Activated T-cell treated with anti-CD3 and anti-CD28 coated beads for 48 hours (primary cell): Measurements from ENCODE around the gene TIMM22.

Experiments used
- DNase-seq: peaks from one replicate; pipeline ENCODE4 v3.0.0-alpha.2; 2020; ENCODE audit warnings: low read depth

Gene TIMM22

DNA sequence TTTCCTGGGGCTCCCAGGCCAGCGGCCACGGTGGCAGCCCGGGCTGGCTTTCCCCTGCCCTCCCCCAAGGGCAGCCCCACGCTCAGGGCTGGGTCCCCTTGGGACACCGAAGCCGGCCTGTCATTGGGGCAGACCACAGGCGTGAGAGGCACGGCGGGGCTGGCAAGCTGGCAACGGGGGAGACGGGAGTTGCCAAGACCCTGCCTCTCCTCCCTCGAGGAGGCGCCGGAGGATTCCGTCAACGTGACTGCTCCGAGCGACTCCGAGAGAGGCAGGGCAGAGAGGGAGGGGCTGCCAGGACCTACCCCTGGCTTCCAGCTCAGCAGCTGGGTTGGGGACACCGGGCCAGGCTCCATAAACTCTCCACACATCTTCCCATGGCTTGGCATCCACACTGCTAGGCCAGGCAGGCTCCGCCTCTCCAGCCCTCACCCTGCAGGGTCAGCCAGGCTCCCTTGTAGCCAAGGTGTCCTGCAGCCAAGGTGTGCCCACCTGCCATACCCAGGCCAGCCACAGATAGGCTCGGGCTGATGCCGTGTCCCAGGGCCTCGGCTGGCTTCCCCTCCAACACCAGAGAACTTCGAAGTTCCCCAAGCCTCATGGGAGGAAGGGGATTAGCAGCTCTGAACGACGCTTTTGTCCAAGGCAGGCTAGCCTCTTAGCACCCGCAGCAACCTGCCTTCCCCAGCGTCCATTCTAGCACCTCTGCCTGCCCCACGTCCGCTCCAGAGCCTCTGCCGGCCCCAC lies 25.5 kb downstream of the TIMM22 start:
- no peak for DNase-seq

DNA sequence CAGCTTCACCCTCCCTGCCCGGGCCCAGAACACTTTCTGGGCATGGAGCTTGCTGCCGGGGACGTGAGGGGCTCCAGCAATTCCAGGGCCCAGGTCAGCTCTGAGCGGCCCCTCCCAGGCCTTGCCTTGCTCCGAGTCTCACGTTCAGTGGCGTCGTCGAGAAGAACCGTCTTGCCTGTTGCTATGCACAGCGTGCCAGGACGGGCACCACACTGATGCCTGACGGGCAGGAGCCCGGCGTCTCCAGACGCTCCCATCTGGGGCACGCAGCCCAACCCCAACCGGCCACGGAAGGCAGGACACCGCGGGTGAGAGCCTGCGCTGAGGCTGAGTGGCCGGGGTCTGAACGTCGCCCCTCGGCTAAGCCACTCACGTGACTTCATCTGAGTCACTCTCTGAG lies 27.1 kb downstream of the TIMM22 start:
- DNase-seq = no peak

DNA sequence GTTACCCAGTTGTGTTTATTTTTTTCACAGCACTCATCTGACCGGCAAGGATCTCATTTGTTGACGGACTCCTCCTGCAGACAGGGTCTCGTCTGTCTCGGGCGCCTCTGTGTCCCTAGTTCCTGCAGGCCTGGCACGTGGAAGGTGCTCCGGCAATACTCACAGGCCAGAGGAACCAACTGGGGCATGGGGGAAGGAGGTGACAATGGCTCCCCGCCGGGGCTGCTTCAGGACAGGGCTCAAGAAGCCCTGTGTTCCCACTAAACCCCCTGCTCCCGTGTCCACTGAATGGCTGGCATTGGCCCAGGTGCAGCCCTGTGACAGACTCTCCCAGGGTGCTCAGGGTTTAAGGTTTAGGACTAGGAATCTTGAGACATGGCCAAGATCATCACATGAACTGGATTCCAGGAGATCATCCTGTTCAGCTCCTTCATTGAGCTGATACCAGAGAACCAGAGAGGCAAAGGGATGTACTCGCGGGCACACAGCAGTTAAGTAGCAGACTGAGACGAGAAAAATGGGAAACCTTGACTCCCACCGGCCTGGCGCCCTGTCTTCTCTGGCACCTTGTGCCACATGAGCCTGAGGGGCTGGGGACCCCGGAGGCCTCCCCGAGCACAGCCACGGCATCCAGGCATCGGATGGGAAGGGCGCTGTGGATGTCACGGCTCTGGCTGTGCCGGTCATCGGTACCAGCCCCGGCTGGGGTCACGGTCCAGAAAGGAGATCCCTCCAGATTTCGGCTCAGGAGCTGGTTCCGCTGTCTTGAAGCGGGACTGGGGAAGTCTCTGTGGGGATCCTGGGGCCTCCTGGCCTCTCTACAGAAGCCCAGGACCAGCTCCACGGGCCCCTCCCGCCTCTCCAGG lies 29.0 kb downstream of the TIMM22 start:
- no peak for DNase-seq

DNA sequence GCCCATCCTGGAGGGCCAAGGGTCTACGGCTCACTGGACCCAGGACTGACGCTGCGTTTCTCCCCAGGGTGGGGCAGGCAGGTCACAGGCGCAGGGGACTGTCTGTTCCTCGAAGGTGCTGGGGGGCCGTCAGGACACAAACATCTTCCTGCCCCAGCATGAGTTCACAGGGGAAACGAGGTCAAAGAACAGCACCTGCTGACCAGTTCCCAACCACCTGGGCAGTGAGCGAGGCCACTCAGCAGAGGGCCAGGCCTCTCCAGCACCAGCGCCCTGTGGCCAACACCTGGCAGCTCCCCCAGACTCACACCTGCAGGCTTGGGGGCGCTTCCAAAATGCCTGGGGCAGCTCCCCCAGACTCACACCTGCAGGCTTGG lies 29.7 kb downstream of the TIMM22 start:
- DNase-seq = no peak

DNA sequence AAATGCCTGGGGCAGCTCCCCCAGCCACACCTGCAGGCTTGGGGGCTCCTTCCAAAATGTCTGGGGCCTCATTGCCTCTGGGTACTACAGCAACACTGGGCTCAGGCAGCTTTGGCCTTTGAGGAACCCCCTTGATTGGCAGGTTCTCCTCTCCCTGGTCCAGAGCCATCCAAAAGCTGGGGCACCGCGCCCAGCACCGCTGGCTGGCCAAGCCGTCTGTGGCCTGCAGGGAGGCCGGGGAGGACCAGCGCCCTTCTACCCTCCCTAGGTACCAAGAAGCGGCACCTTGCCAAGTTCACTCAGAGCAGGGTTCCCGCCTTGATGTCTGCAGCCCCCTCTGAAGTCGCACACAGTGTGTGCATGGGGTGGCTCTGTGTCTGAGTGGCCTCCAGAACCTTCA lies 30.1 kb downstream of the TIMM22 start:
- no peak for DNase-seq

DNA sequence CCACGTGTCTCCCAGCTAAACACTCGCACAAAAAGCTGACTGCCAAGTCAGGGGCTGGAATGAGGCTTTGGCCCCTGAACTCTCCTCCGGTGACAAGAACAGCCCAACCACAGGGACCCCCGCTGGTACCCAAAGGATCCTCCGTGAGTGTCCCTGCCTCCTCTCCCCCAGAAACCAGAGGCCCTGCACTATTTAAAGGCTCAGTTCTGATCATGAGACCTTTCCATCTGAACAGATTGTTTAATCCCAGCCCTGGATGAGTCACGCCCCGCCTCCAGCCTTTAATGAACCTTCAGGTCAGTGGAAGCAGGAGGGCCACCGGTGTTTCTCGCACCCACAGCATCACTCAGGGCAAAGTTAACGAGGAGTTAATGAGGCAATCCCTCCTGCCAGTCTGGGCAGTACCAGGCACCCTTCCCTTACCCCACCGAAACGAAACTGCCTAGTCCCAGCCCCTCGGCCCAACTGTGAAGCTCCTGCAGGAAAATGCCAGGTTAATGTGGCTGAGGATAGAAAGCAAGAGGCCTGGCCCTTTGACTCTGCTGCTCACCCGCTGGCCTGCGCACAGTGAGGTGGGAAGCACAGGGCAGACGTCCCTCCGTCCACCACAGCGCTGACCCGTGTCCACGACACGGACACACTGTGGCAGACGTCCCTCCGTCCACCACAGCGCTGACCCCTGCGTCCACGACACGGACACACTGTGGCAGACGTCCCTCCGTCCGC lies 32.4 kb downstream of the TIMM22 start:
- DNase-seq = no peak

DNA sequence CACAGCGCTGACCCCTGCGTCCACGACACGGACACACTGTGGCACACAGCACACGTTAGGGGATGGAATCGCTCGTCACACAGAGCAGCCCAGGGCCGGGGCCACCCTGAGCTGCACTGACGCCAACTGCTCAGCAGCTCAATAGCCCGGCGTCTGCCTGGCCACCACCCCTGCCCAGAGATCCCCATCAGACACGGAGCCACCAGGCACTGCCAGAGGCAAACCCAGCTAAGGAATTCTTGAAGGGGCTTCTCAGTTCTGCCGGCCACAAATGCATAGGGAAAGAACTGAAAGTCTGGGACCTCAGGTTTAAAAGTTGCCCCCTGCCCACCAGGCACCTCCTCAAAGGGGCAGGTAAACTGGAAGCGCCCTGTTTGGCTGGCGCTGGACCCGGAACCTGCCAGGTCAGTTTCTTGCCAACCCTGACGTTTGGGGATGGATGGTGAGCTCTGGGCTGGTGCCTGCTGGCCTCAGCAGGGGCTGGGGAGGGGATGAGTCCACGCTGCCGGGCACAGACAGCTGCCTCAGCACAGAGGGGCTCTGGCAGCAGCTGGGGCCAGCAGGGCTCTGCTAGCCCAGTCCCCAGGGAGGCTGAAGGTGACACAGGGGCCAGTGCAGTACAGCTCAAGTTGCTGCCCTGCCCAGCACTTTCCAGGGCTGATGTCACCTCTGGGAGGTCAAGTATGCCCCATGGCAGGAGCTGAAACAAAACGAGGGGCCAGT lies 33.2 kb downstream of the TIMM22 start:
- no peak for DNase-seq

DNA sequence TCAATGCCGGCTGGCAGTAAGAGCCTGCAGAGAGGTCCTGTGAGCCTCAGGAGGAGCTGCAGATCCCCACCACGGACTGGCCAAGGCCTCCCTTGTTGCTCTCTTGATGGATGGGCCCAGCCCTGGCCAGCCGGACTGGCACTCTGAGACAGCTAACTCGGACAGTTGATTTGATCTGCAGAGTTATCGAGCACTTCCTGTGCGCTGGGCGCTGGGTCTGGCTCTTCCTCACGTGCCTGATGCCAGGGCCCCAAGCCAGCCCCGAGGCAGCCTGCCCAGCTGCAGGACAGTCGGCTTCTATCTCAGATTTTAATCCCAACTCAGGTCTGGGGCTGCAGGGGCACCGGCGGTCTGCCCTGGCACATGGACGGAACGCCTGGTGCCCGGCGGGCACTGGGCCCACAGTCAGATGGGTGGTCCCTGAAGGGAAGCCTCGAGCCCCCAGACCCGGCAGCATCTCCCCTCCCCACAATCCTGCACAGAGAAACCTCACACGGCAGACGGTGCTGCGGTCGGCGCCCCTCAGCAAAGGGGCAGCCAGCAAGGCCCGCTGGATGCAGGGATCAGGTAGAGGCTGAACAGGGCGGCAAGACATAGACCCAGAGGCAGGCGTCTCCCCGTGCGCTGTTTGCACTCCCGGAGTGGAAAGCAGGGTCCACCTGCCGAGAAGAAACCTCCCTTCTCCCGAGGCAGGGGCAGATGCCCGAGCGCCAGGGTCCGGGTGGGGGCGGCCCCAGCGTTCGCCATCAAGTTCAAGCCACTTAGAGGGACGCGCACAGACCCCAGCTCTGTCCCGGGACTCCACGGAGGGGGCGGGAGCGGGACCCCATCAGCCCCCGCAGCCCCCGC lies 34.0 kb downstream of the TIMM22 start:
- DNase-seq = no peak

DNA sequence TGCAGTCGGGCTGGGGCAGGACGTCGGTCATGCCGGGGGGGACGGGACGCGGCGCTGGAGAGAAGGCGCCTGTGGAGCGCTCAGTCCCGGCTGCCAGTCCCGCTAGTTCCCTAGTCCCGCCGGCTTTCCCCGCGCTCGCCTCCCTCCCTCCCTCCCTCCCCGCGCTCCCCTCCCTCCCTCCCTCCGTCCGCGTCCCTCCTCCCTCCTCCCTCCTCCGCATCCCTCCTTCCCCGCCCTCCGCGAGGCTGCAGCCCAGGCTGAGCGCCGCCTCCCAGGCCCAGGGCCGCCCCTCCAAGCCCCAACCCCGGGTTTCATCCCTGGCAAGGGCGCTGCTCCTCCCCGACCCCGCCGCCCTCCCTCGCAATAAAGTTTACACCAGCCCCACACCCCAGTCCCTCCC lies 34.8 kb downstream of the TIMM22 start:
- no peak for DNase-seq

DNA sequence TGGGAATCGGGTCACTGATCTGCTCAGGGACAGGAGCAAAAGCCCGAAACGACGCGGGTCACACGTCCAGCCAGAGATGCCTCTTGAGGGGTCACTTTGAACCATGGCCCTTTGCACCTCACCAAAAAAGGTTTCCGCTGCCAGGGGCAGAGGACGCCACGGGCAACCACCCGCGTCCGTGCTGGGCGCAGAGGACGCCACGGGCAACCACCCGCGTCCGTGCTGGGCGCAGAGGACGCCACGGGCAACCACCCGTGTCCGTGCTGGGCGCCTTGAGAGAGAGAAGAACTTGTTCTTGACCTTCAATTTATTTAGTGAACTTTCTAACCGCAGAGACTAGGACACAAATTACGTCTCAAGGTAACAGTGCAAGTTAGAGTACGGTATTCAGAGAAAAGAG lies 35.5 kb downstream of the TIMM22 start:
- no peak for DNase-seq

DNA sequence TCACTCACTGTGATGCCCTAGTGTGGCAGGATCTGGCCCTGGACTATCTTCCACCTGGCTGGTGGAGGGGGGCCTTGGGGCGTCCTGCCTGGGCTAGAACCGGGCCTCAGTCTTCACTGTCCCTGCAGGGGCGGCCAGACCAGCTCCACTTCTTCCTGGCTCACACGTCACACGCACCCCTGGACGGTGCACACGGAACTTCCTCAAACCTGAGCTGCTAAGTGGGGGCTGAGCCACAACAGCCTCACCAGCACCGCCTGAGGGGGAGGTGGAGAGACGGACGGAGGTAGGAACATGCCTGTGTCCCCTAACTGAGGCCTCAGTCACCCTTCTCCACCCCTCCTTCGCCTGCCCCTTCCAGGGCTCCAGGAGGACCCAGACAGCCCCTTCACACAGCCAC lies 36.6 kb downstream of the TIMM22 start:
- DNase-seq = no peak

DNA sequence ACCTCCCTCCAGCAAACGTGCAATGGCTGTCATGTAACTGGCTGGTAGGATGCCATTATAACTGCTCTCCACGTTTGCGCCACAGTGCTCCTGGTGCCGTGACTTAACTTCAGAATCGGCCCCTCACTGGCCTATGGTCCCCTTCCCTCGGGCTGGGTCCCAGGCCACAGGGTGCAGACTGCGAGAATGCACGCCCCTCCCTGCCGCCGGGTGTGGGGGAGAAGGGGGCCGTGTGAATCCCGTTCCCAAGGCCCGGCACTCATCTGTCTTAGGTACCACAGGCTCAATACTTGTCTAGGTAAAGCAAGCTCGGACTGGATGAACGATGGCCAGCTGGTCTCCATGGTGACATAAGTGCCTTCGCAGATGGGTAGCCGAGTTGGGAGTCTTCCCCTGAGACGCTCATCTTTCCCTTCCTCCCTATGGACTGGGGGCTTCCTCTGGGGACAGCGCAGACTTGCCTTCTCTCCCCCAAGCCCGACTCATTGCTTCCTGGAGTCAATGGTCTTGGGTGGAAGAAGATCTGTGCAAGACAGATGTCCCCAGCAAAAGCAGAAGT lies 37.8 kb downstream of the TIMM22 start:
- DNase-seq = no peak

DNA sequence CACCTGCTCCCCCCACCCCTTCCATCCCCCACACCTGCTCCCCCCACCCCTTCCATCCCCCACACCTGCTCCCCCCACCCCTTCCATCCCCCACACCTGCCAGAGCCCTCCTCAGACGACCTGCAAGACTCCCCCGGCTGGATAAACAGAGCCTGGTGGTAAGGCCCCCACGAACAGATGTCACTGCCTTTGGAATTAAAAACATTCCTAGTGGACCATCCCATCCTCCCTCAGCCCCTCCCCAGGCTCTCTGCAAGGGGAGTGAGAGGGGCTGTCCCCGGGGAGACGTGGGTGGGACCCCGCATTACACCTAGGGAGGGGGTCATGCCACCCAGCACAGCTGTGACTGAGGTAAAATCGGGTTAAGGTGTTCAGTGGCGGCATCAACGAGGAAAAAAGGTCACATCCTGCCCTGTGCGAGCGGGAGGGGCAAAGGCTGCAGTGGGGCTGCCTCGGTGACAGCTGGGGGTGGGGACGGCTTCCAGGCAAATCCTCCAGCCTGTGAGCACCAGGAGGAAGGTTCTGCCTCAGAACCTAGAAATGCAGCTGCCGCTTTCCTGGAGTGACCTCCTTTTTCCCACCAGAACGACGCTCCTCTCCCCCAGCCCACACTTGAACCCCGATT lies 38.7 kb downstream of the TIMM22 start:
- no peak for DNase-seq

DNA sequence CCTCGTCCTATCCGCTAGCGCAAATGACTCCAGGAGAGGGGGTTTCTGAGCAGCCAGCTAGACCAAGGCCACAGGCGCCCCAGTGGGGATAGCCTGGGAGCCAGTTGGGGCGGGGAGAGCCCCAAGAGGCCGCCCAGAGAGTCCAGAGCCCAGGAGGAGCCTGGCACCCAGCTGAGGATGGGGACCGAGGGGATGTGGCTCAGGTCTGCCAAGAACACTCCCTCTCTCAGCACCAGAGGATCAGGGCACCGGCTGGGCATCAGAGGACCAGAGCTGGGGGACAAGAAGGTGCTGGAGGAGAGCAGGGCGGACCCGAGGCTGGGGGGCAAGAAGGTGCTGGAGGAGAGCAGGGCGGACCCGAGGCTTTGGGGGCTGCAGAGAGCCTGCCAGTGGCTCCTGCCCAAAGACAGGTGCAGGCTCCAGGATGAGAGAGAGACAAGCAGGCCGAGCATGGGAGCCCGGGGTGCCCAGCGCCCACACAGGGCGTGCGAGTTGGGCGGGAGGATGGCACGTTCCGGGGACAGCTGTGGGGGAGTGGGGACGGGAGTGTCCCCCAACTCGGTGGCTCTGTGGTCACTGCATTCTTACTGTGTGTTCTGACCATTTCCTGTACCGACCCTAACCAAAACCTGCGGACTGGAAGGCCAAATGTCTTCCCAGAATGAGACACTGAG lies 39.4 kb downstream of the TIMM22 start:
- no peak for DNase-seq

DNA sequence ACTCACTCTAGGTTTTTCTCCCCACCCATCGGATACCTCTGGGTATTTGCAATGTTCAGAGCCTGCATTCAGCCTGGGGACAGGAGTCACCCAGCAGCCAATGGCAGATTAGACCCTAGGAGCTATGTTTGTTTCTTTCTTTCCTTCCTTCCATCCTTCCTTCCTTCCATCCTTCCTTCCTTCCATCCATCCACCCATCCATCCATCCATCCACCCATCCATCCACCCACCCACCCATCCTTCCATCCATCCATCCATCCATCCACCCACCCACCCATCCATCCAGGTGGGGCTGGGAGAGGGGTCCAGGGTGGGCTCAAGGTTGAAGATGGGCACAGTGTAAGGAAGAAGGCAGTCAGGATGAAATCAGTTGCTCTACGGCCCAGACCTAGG lies 39.9 kb downstream of the TIMM22 start:
- no peak for DNase-seq

DNA sequence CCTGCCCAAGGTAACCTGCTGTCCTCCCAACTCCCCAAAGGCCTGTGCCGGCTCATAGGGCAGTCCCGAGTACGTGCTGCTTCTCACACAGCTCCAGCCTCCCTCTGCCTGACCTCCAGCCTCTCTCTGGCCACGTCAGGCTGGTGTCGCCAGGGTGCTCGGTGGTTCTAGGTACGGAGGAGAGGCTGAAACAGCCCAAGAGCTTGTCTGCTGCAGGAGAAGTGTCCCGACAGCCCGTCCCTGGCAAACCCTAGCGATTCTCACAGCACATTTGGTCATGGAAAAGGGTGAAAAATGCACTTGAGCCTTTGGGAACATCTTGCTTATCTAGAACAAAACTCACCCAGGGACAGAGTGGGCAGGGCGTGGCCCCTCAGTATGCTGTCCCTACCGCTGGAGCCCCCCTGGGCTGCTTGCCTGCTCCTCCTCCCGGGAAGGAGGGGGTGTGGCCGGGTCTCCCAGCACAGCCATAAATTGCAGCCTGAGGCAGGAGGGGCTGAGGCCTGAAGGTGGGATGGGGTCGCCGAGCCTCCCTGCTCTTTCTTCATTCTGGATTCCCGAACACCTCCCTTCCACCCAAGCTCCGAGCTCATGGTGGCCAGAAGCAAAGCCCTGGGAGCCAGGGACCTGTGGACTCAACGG lies 40.4 kb downstream of the TIMM22 start:
- no peak for DNase-seq

DNA sequence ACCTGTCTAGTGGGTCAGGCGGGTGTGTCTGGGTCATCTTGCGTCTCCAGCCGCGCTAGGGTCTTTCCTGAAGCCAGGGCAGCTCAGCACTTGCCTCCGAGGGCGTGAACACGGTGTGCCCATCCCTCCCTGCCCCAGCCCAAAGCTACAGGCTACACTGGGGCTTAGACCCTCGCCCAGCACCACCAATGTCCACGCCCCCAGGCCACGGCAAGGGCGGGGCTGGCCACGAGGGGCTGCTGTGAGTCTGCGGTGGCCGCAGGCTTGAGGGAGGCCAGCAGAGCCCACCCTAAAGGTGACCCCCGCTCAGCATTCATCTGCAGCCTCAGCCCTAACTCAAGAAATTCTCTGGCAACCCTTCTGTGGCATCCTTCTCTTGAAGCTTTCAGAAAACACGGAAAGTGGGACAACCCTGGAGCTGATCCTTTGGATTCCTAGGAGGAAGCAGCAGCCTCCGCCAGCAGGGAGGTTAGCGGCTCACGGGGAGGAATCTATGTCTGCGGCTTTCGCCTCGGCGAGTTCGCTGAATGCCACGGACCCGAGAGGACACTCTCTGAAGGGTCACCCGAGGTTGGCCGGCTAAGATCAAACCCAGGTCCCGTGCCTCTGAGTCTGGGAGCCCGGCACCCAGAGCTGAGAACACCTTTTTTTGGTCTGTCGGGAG lies 41.7 kb downstream of the TIMM22 start:
- no peak for DNase-seq

DNA sequence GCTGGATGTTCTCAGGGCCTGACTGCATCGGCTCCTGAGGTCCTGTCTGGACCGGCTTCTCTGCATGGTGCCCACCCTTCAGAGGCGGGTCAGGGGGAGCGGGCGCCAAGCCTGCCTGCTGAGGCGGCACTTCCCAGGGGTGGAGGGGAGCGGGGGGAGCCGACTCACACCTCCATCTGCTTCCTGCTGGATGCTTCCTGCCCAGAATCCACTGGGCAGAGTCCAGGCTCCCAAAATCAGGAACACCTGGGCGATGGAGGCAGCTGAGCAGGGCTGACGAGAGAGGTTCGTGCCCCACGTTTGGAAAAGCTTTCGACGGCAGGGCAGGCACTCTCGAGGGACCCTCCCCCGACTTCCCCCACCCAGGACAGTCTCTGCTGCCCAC lies 42.2 kb downstream of the TIMM22 start:
- DNase-seq = no peak
